Fibroblast of skin of back (primary cell): ENCODE measurements around the gene HAS3.
"Not testable (repeated sequence)": the region's sequence is repeated elsewhere in the genome, so short reads cannot be mapped to it uniquely, and the experiment has no call there.

ENCODE experiments used
- DNase-seq: peaks from one replicate; pipeline ENCODE4 v3.0.0-alpha.2; 2013

HAS3 gene

DNA sequence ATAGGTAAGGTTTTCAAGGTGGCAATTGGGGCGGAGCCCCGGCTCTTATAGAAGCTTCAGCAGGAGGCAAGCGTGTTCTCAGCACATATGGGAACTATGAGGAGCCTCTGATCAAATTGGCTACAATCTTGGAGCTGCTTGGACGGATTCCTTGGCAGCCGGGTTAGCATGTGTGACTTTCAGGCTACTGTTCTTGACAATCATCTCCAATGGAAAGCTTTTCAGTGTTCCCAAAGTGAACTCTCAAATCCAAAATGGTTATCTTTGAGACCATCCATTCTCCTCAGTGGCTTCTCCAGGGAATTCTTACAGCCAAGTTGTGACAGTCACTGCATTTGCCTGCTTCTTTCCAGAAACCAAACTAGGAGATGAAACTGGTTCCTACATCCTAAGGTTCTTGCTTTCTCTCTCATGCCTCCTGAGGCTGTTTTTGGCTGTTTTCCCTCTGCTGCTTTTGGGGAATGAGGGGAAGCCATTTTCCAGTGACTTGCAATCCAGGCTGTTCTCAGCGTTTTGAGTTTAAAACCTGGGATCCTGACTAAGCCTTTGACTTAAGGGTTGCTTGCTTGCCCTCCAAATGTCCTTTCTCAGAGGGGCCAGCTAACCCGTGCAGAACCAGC is 10.9 kb downstream of the HAS3 start:
- no peak for DNase-seq

DNA sequence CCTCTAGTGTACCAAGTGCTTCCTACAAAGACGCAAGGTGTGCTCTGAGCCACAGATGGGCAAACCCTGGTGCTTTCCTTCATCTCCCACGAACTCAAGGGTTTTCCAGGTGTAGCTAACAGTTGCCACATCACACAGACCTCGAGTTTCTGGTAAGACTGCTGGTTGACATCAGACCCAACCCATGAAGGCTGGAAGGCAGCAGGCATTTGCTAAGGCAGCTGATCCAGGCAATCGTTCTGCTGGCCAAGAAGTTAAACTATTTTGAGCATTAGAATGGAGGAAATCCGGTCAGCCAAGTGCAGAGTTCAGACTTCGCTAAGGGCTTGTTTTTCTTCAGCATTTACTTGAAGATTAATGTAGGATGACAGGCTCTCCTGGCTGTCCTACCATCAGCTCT is 11.5 kb downstream of the HAS3 start:
- no peak for DNase-seq

DNA sequence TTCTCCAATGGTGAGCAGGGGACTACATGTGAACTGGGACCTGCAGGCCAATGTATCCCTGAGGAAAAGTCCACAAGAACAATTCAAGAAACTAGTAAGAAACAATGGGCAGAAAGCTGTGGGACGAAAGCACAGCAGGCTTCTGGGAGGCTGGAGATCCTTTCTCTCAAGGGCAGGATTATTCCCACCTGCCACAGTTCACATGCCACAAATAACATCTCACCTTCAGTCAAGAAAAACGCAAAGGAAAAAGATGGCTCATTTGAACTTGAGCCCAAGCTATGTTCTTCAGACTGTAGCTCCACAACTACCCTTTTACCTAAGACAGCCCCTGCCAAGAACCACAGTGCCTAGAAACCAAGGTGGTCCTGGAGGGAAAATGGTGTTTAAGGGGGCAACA is 13.0 kb downstream of the HAS3 start:
- no peak for DNase-seq

DNA sequence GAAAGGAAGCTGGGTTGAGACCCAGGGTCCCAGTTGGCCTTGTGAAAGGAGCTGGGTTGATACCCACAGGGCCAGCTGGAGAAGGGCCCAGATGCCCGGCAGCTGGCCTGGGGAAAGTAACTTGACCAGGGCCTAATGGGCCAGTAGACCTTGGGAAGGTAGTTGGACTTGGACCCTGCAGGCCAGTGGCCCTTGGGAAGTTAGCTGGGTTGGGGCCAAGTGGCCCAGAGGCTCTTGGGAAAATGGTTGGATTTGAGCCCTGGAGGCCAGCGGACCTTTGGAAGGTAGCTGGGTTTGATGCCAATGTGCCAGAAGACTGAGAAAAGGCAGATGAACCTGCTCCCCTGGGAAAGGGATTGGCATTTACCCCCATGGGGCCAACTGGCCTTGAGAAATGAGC is 13.5 kb downstream of the HAS3 start:
- DNase-seq: no peak

DNA sequence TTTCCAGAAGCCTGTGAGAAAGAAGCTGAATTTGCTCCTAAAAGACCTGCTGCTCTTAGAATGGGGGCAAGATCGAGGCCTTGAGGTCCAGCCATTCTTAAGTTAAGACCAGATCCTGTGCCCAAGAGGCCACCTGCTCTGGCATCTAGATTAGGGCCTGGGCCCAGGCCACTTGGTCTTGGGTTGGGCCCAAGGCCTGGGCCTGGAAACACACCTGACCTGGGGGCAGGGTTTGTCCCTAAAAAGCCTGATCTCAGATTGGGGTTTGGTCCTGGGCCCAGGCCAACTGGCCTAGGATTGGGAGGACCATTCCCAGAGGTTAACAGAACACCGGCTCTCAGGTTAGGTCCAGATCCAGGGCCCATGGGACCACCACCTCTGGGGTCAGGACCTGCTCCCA is 14.1 kb downstream of the HAS3 start:
- DNase-seq: no peak

DNA sequence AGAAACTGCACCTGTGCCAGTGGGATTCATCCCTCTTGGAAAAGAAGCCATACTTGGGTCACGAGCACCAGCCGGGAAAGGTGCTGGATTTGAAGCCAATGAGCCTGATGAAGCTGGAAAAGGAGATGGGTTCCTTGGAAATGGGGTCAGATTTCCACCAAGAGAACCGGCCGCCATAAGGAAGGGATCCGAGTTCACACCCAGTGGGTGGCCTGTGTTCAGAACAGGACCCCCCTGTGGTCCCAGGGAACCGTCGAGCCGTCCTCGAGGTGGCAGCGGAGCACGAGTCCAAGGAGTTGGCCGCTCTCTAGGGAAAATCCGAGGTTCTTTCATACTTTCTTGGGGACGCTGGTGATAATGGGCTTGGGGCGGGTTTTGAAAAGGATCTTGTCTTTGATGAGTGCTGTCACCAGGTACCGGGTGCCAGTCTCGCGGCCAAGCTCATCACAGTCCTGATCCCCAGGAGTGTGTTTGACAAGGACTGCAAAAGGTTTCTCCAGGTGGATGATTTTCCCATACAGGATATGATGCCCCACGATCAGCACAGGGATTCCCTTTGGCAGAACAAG is 14.7 kb downstream of the HAS3 start:
- no peak for DNase-seq

DNA sequence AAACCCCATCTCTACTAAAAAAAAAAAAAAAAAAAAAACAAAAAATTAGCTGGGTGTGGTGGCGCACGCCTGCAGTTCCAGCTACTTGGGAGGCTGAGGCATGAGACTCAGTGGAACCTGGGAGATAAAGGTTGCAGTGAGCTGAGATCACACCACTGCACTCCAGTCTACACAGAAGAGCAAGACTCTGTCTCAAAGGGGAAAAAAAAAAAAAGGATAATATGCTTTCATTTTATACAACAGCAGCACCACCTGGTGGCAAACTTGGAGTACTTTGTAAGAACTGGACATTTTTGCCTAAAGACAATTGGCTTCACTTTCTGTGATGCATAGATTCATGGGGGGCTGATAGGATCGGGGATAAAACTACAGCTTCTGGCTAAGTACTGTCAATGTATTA is 18.5 kb downstream of the HAS3 start:
- DNase-seq: peak; percentile 76

DNA sequence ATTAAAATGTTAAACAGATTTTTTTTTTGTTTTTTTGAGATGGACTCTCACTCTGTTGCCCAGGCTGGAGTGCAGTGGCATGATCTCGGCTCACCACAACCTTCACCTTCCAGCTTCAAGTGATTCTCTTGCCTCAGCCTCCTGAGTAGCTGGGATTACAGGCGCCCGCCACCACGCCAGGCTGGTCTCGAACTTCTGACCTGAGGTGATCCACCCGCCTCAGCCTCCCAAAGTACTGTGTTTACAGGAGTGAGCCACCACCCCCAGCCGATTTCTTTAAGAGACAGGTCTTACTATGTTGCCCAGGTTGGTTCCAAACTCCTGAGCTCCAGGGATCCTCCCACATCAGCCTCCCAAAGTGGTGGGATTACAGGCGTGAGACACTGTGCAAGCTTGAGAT is 19.0 kb downstream of the HAS3 start:
- DNase-seq: not testable (repeated sequence)

DNA sequence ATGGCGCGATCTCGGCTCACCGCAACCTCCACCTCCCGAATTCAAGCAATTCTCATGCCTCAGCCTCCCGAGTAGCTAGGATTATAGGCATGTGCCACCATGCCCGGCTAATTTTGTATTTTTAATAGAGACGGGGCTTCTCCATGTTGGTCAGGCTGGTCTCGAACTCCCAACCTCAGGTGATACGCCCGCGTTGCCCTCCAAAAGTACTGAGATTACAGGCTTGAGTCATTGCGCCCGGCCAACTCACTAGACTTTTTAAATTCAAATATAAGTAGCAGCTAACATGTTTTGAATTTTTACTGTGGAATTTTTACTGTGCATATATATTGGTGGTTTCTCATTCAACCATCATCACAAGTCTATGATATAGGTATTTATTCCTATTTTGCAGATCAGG is 19.5 kb downstream of the HAS3 start:
- not testable (repeated sequence) for DNase-seq

DNA sequence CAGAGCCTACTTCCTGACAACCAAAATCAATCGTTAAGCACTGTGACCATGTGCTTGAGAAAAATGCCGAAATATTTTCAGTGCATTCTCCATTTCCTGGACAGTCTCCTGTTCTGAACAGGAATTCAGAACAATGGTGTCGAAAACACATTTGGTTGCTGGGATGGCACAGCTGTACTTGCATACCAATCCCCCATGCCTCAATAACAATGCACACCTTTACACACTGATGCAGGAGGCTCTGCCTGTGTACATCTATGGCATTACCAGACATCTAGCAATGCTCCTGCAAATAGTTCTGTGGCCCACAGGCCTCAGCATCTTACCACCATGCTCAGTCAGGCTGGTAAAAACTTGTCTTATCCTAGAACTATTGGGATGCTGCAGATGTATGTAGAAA is 20.8 kb downstream of the HAS3 start:
- DNase-seq: no peak

DNA sequence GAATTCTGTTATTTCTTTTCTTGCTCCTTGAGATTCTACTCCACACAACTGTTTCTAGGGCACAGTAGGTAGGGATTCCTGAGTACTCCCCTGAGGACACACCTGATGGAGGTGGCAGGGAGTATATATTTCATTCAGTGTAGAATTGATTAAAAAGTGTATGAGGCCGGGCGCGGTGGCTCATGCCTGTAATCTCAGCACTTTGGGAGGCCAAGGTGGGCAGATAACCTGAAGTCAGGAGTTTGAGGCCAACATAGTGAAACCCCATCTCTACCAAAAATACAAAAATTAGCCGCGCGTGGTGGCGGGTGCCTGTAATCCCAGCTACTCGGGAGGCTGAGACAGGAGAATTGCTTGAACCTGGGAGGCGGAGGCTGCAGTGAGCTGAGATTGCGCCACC is 21.3 kb downstream of the HAS3 start:
- not testable (repeated sequence) for DNase-seq

DNA sequence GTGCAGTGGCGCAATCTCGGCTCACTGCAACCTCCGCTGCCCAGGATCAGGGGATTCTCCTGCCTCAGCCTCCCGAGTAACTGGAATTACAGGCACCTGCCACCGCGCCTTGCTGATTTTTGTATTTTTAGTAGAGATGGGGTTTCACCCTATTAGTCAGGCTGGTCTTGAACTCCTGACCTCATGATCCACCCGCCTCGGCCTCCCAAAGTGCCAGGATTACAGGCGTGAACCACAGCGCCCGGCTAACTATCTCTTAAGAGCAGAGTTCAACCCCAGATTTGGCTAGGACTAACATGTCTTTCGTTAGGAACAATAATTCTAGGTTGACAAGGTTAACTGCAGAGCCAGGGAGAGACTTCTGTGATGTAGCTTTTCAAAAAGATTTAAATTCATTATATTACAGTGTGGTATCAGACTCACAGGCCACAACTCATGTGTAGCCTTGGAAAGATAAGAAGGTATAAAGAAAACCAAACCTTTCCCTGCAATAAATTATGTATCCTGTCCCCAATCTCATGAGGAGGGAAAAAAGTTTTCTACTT is 22.6 kb downstream of the HAS3 start:
- no peak for DNase-seq

DNA sequence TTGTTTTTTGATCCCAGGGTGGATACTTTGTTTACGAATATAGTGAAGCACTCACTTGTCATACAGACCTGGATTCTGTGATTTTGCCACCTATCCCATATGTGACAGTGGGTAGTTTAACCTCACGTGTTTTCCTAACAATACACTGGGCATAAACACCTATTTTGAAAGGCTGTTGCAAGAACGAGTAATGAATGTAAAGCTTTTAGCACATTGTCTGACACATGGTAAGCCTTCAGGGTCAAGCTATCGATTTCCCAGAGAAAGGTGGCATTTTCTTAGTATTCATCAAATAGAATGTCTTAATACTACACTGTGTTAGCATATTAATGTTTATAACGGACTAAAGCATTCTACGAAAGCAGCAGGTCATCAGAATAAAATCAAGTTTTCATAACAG is 25.0 kb downstream of the HAS3 start:
- no peak for DNase-seq

DNA sequence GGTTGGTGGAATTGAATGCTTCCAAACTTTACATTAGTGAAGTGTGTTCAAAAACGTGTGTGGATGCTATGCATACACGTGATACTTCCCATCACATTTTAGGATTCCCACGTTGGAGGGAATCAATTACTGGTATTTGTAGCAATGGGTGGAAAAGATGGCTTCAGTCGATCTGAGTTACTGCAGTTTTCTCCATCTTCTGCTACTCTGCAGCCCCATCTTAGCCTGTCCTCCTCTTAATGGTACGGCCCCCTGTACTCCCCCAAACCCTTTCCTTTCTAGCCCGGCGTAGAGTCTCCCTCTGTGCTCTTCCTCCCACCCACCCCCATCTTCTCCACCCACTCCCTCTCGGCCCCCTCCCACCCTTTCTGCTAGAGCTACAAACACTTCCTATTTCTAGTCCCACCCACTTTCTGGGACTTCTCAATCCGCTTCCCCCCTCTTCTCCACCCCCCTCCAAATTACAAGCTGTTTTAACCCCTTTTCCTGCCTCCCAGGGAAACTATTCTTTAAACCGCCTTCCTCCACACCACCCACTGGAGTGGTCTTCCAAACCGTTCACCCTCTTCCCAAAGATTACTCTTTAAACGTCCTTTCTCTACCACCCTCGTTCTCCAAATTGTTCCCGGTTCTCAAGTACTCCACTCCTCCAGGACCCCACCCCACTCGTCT is 25.9 kb downstream of the HAS3 start:
- peak; percentile 43 for DNase-seq

DNA sequence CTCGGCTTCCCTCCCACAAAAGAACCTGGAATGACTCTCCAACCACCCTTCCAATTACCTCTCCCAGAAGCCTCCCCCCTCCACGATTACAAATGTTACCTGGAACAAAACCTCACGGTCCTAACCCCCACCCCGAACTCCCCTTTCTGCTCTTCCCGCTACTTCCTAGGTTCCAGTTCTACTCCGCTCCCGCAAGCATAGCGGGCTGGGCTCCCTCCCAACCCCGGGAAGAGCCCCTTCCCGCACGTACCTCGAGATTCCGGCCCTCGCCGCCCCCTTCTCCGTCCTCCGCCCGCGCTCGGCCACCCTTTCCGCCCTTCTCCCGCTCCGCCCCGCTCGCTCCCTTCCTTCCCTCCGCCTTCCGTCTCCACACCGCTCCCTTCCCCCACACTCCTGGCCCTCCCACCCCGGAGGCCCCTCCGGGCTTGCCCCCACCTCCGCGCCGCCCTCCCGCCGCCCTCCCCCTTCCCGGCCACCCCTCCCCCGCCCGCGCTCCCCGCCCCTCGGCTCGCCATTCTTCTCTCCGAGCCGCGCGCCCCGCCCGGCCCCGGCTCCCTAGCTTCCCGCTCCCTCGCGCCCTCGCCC is 26.5 kb downstream of the HAS3 start:
- DNase-seq: peak; percentile 89

DNA sequence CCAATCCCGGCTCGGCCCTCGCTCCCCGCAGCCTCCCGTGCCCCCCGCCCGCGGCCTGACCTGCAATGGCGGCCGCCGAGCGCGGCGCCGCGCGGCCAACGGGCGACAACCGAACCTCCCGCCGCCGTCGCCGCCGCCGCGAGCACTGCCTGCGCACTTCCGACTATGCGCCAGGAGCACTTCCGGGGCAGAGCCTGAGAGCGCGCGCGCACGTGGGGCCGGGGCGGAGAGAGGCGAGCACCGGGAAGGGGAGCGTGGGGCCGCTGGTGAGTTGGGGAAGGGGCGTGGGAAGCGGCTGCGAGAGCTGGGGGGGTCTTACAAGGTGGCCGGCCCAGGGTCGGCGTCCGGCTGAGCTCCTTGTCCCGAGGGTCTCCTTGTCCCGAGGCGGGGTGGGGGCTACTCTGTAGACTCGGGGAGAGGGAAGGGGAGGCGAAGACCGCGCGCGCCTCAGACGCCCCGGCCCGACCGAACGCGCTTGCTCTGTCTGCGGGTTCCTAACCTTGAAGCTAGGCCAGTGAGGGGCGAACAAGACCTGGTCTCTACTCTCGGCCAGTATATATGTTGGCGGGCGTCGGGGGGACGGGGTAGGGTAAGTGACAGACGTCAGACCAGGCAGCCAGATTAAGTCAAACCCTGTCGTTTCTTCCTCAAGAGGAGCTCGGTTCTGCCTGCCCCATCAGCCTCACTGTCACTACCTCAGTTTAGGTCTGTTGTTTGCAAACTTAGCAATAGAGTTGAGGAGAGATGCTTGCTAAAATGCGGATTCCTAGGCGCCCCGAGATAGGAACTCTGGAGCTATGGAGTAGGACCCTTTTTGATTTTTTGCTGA is 27.2 kb downstream of the HAS3 start, which contains the start of the genes CHTF8 and UTP4:
TSS of gene CHTF8 (minus strand) at position 165 of the 829 bp plus-strand sequence. CDS start 11,130 bp downstream, outside the sequence.
TSS of gene UTP4 (plus strand) at position 226 of the 829 bp plus-strand sequence. CDS start 811 bp downstream, outside the sequence.
- DNase-seq: peak; percentile 84

DNA sequence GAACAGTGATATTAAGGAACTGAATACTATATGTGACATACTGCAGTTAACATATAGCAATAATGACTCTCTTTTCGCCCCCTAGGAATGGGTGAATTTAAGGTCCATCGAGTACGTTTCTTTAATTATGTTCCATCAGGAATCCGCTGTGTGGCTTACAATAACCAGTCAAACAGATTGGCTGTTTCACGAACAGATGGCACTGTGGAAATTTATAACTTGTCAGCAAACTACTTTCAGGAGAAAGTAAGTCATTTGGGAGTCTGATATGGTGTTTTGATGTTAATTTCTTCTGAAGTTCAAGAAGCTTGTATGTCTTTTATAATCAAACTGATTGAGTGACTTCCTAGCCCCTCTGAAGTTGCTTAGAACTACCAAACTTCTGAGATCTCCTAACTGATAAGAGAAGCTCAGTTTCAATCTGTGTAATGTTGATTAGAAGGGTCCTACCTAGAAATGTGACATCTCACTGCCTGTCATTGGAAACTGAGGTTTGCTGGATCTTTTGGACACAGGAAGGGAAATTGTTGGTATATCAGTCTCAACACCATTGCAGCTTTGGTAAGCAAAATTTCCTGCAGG is 28.0 kb downstream of the HAS3 start:
- DNase-seq: no peak

DNA sequence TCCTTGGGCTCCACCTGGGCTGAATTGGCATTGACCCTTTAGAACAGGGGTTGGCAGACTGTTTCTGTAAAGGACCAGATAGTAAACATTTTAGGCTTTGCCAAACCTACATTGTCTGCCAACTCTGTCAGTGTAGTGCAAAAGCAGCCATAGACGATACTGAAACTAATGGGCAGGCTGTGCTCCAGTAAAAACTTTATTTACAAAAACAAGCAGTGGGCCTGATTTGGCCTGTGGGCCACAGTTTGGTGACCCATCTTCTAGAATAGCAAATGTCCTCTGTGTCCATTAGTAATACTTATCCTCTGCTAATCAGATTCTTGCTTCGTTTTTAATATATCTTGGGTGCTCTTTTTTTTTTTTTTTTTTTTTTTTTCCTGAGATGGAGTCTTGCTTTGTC is 33.2 kb downstream of the HAS3 start:
- no peak for DNase-seq

DNA sequence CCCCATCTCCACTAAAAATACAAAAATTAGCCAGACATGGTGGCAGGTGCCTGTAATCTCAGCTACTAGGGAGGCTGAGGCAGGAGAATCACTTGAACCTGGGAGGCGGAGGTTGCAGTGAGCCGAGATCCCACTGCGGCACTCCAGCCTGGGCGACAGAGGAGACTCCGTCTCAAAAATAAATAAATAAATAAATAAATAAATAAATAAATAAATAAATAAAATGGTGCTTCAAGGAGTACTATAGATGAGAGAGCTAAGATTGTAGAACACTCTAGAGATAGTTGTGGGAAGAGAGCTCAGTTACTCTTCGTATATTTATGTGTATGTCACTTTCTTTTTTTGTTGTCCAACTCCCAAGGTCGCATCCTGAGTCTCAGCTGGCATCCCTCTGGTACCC is 34.0 kb downstream of the HAS3 start:
- DNase-seq: not testable (repeated sequence)

DNA sequence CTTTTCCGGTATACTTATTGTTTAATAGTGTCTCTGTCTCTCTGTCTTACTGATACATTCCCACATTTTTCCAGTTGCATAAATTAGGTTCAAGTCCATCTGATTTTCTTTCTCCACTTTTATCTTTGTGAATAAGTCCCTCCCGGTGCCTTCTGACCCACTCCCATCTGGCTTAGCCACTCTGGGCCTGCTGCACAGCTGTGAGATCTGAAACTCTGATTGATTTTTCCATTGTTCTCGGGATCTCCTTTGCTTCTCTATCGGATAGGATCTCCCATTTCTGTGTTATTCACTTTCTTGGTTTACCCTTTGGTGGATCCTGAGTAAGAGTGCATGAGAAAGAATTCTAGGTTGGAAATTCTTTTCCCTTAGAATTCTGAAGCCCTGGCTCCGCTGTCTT is 35.6 kb downstream of the HAS3 start:
- no peak for DNase-seq

DNA sequence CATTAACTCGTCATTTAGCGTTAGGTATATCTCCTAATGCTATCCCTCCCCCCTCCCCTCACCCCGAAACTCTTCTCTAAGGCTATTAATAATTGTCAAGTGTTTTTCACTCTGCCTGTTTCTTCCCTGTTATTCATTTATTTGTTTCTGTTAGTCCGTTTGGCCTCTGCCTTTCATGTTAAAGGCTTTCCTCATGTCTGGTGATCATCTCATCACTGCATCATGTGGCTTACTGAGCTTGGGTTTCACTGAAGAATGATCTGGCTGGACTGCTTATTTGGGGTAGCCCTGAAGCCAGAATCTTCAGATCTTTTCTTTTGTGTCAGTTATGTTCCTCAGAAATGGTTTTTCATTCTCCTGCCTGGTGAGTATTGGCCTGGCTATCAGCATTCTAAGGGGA is 36.5 kb downstream of the HAS3 start:
- no peak for DNase-seq

DNA sequence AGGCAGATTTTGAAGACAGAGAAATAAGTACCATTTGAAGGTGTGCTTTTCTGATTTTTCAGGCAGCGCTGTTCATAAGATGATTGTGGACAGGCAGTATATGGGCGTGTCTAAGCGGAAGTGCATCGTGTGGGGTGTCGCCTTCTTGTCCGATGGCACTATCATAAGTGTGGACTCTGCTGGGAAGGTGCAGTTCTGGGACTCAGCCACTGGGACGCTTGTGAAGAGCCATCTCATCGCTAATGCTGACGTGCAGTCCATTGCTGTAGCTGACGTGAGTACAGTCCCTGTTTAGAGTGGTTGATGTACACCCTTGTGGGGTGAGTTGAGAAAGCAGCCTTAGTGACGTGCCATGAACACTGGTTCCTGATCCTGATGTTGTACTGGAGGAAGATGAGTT is 37.7 kb downstream of the HAS3 start:
- DNase-seq: peak; percentile 17
